WTC11 (cell line): ENCODE data around the gene RANBP10. TPM values are rescaled to one million over a fixed set of nuclear protein-coding genes. Genes with fewer than 3 reads are reported as not detected.

ENCODE experiments used
- ATAC-seq: fragments of 200-7000 bp; cut with Tn5 transposase; 2 replicates; pipeline ENCODE4 v1.10.0; 2021; ENCODE audit warnings: mild to moderate bottlenecking, moderate library complexity
- CTCF ChIA-PET: fragments of 300-600 bp; sonication (Branson Sonifier 250); formaldehyde crosslinking; loops from one replicate; lab custom pipeline; 2021; ENCODE audit warnings: antibody characterized with exemption; lab: Charles Lee
- POLR2A ChIA-PET: fragments of 350-600 bp; sonication (Branson Sonifier 250); formaldehyde crosslinking; loops from one replicate; lab custom pipeline; 2021; ENCODE audit warnings: antibody characterized with exemption; lab: Charles Lee
- DNase-seq: peaks from one replicate; pipeline ENCODE4 v3.0.0; 2021; ENCODE audit warnings: low spot score
- H3K27ac Mint-ChIP-seq: 2 replicates; pipeline ENCODE4 v1.8.0; 2021; ENCODE audit warnings: mixed read lengths
- H3K27me3 Mint-ChIP-seq: 2 replicates; pipeline ENCODE4 v1.8.0; 2021; ENCODE audit warnings: low read depth, mild to moderate bottlenecking, moderate library complexity, mixed read lengths
- H3K36me3 Mint-ChIP-seq: 2 replicates; pipeline ENCODE4 v1.8.0; 2021; ENCODE audit warnings: mixed read lengths
- H3K4me1 Mint-ChIP-seq: 2 replicates; pipeline ENCODE4 v1.8.0; 2022; ENCODE audit warnings: mixed read lengths
- H3K4me3 Mint-ChIP-seq: 2 replicates; pipeline ENCODE4 v1.8.0; 2021; ENCODE audit warnings: mild to moderate bottlenecking, moderate library complexity, mixed read lengths
- H3K9me3 Mint-ChIP-seq: 2 replicates; pipeline ENCODE4 v1.8.0; 2021; ENCODE audit warnings: mixed read lengths
- ATF1 ChIP-seq: sonication (generic); formaldehyde crosslinking; IDR thresholded peaks from 2 replicates; pipeline ENCODE4 v1.8.1; 2023; ENCODE audit warnings: mild to moderate bottlenecking, moderate library complexity, missing genetic modification reagents
- NR3C1 ChIP-seq: sonication (generic); formaldehyde crosslinking; conservative IDR thresholded peaks from 2 replicates; pipeline ENCODE4 v1.8.1; 2023; ENCODE audit warnings: low read depth, mild to moderate bottlenecking, missing genetic modification reagents
- RORB ChIP-seq: fragments of 250-450 bp; sonication (Bioruptor Pico); IDR thresholded peaks from 2 replicates; pipeline ENCODE4 v1.9.0; 2021; ENCODE audit warnings: mild to moderate bottlenecking
- SP1 ChIP-seq: sonication (generic); formaldehyde crosslinking; conservative IDR thresholded peaks from 2 replicates; pipeline ENCODE4 v1.8.1; 2022; ENCODE audit warnings: missing genetic modification reagents
- ZNF232 ChIP-seq: sonication (generic); formaldehyde crosslinking; IDR thresholded peaks from 2 replicates; pipeline ENCODE4 v1.8.0; 2022; ENCODE audit warnings: mild to moderate bottlenecking, missing genetic modification reagents
- ZNF263 ChIP-seq: sonication (generic); formaldehyde crosslinking; IDR thresholded peaks from 2 replicates; pipeline ENCODE4 v1.8.1; 2022; ENCODE audit warnings: low read depth, mild to moderate bottlenecking, moderate library complexity, missing genetic modification reagents
- ZNF416 ChIP-seq: fragments of 250-450 bp; sonication (Bioruptor Pico); IDR thresholded peaks from 2 replicates; pipeline ENCODE4 v1.9.0; 2021; ENCODE audit warnings: mild to moderate bottlenecking, inconsistent platforms
- total RNA-seq: library from RNA; stranded (reverse); gene quantifications from 3 replicates; pipeline ENCODE4 v1.2.3, GENCODE V29; 2021
- TF ChIP-seq, protein P1 (sequence below): sonication (generic); formaldehyde crosslinking; IDR thresholded peaks from 2 replicates; pipeline ENCODE4 v1.8.0; 2023; ENCODE audit warnings: missing genetic modification reagents, mild to moderate bottlenecking, borderline replicate concordance
- TF ChIP-seq, protein P2 (sequence below): fragments of 250-450 bp; sonication (Bioruptor Pico); IDR thresholded peaks from 2 replicates; pipeline ENCODE4 v2.1.2; 2022; ENCODE audit warnings: mild to moderate bottlenecking, moderate library complexity
- TF ChIP-seq, protein P3 (sequence below): fragments of 250-450 bp; sonication (Bioruptor Pico); IDR thresholded peaks from 2 replicates; pipeline ENCODE4 v1.9.0; 2021; ENCODE audit warnings: moderate library complexity, mild to moderate bottlenecking, inconsistent platforms, borderline replicate concordance
- TF ChIP-seq, protein P4 (sequence below): sonication (generic); formaldehyde crosslinking; IDR thresholded peaks from 2 replicates; pipeline ENCODE4 v1.8.0; 2023; ENCODE audit warnings: mild to moderate bottlenecking, missing genetic modification reagents
- TF ChIP-seq, protein P5 (sequence below): sonication (generic); formaldehyde crosslinking; IDR thresholded peaks from 2 replicates; pipeline ENCODE4 v1.8.0; 2022; ENCODE audit warnings: mild to moderate bottlenecking, missing genetic modification reagents
- TF ChIP-seq, protein P6 (sequence below): fragments of 250-450 bp; sonication (Bioruptor Pico); IDR thresholded peaks from 2 replicates; pipeline ENCODE4 v1.8.0; 2021; ENCODE audit warnings: mild to moderate bottlenecking
- TF ChIP-seq, protein P7 (sequence below): fragments of 250-450 bp; sonication (Bioruptor Pico); IDR thresholded peaks from 2 replicates; pipeline ENCODE4 v1.9.0; 2021; ENCODE audit warnings: mild to moderate bottlenecking, borderline replicate concordance

Gene RANBP10
- total RNA-seq, 1 experiment from 2014 or later: 14.0 TPM

DNA sequence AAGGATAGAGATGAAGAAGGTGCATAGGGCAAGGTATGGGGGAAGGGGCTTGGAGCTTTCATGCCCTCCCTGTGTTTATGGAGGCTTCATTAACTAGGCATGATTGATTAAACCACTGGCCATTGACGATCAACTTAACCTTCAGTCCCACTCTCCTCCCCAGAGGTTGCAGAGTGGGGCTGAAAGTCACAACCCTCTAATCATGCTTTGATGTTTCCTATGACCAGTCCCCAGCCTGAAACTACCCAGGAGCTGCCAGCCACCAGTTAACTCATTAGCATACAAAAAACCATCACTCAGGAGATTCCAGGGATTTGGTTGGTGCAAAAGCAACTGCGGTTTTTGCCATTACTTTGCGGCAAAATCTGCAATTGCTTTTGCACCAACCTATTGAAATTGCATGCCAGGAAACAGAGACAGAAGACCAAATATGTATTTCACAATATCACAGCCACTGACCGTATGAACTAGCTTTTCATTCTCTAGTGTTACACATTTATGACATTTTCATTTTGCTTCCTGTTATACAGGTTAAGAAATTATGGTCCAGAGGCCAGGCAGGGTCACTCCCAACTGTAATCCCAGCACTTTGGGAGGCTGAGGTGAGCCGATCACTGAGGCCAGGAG lies 92.6 kb downstream of the RANBP10 start (continued):
- TF ChIP-seq, protein P1, sequence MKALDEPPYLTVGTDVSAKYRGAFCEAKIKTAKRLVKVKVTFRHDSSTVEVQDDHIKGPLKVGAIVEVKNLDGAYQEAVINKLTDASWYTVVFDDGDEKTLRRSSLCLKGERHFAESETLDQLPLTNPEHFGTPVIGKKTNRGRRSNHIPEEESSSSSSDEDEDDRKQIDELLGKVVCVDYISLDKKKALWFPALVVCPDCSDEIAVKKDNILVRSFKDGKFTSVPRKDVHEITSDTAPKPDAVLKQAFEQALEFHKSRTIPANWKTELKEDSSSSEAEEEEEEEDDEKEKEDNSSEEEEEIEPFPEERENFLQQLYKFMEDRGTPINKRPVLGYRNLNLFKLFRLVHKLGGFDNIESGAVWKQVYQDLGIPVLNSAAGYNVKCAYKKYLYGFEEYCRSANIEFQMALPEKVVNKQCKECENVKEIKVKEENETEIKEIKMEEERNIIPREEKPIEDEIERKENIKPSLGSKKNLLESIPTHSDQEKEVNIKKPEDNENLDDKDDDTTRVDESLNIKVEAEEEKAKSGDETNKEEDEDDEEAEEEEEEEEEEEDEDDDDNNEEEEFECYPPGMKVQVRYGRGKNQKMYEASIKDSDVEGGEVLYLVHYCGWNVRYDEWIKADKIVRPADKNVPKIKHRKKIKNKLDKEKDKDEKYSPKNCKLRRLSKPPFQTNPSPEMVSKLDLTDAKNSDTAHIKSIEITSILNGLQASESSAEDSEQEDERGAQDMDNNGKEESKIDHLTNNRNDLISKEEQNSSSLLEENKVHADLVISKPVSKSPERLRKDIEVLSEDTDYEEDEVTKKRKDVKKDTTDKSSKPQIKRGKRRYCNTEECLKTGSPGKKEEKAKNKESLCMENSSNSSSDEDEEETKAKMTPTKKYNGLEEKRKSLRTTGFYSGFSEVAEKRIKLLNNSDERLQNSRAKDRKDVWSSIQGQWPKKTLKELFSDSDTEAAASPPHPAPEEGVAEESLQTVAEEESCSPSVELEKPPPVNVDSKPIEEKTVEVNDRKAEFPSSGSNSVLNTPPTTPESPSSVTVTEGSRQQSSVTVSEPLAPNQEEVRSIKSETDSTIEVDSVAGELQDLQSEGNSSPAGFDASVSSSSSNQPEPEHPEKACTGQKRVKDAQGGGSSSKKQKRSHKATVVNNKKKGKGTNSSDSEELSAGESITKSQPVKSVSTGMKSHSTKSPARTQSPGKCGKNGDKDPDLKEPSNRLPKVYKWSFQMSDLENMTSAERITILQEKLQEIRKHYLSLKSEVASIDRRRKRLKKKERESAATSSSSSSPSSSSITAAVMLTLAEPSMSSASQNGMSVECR (CRISPR knock-in tag): no peak
- TF ChIP-seq NR3C1 (CRISPR knock-in tag) (no peak), ATF1 (CRISPR knock-in tag) (no peak), SP1 (CRISPR knock-in tag) (no peak)

DNA sequence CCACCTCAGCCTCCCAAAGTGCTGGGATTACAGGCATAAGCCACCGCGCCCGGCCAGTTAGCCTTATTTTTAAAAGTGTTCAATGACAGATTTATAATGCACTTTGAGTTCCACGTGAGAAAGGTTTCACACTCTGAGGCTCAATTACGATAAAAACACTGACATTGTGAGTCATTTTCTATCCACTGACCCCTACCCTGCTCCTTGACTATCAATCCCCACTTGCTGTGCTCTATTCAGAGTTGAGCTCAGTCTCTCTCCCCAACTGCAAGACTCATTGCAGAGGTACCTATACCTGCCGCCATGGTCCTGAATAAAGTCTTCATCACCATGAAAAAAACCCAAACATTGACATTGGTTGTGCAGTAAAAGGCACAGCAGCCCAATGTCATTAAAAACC lies 95.8 kb downstream of the RANBP10 start:
- TF ChIP-seq, protein P2, sequence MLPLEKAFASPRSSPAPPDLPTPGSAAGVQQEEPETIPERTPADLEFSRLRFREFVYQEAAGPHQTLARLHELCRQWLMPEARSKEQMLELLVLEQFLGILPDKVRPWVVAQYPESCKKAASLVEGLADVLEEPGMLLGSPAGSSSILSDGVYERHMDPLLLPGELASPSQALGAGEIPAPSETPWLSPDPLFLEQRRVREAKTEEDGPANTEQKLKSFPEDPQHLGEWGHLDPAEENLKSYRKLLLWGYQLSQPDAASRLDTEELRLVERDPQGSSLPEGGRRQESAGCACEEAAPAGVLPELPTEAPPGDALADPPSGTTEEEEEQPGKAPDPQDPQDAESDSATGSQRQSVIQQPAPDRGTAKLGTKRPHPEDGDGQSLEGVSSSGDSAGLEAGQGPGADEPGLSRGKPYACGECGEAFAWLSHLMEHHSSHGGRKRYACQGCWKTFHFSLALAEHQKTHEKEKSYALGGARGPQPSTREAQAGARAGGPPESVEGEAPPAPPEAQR: no peak
- TF ChIP-seq, protein P3, sequence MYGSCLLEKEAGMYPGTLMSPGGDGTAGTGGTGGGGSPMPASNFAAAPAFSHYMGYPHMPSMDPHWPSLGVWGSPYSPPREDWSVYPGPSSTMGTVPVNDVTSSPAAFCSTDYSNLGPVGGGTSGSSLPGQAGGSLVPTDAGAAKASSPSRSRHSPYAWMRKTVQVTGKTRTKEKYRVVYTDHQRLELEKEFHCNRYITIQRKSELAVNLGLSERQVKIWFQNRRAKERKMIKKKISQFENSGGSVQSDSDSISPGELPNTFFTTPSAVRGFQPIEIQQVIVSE: no peak
- TF ChIP-seq ZNF263 (CRISPR knock-in tag): no peak
- no peak for TF ChIP-seq ZNF232 (CRISPR knock-in tag)
- TF ChIP-seq RORB: no peak
- TF ChIP-seq, protein P4, sequence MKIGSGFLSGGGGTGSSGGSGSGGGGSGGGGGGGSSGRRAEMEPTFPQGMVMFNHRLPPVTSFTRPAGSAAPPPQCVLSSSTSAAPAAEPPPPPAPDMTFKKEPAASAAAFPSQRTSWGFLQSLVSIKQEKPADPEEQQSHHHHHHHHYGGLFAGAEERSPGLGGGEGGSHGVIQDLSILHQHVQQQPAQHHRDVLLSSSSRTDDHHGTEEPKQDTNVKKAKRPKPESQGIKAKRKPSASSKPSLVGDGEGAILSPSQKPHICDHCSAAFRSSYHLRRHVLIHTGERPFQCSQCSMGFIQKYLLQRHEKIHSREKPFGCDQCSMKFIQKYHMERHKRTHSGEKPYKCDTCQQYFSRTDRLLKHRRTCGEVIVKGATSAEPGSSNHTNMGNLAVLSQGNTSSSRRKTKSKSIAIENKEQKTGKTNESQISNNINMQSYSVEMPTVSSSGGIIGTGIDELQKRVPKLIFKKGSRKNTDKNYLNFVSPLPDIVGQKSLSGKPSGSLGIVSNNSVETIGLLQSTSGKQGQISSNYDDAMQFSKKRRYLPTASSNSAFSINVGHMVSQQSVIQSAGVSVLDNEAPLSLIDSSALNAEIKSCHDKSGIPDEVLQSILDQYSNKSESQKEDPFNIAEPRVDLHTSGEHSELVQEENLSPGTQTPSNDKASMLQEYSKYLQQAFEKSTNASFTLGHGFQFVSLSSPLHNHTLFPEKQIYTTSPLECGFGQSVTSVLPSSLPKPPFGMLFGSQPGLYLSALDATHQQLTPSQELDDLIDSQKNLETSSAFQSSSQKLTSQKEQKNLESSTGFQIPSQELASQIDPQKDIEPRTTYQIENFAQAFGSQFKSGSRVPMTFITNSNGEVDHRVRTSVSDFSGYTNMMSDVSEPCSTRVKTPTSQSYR (CRISPR knock-in tag): no peak
- Mint-ChIP-seq H3K4me1 (peaks cover 31% of the 10 kb centered on the region), H3K36me3 (peaks cover 5% of the 10 kb centered on the region; the same call in 1 of the 2 replicates), H3K9me3 (no peaks in the 10 kb centered on the region), H3K27ac (peak overlapping the region; percentile 55), H3K27me3 (no peaks in the 10 kb centered on the region), H3K4me3 (no peak overlapping the region)
- DNase-seq (no peak), ATAC-seq (no peak)
- POLR2A ChIA-PET: no interaction called here
- CTCF ChIA-PET: interaction anchor here (2.3 kb wide), 1 partner anchor 106 kb away, joined by 8 read pairs; no protein-coding TSS in a partner anchor

DNA sequence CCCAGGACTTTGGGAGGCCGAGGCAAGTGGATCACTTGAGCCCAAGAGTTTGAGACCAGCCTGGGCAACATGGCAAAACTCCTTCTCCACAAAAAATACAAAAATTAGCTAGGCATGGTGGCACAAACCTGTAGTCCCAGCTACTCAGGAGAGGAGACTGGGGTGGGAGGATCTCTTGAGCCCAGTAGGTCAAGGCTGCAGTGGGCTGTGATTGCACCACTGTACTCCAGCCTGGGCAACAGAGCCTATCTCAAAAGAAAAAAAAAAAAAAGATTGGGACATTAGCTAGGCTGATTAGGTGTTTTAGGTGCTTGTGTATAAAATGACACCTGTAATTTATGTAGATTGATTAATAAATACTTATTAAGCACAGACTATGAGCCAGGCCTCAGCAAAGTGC lies 97.3 kb downstream of the RANBP10 start:
- Mint-ChIP-seq H3K4me3 (no peak overlapping the region), H3K27ac (no peak overlapping the region; the same call in 1 of the 2 replicates), H3K4me1 (peaks cover 28% of the 10 kb centered on the region), H3K9me3 (no peaks in the 10 kb centered on the region), H3K36me3 (peaks cover 5% of the 10 kb centered on the region; the same call in 1 of the 2 replicates), H3K27me3 (no peaks in the 10 kb centered on the region)
- ChIA-PET CTCF (interaction anchor here (1.5 to 2.3 kb wide), 3 partner anchors 37 to 107 kb away, joined by 3 to 8 read pairs (median 7); no protein-coding TSS in a partner anchor), POLR2A (no interaction called here)
- TF ChIP-seq, protein P5, sequence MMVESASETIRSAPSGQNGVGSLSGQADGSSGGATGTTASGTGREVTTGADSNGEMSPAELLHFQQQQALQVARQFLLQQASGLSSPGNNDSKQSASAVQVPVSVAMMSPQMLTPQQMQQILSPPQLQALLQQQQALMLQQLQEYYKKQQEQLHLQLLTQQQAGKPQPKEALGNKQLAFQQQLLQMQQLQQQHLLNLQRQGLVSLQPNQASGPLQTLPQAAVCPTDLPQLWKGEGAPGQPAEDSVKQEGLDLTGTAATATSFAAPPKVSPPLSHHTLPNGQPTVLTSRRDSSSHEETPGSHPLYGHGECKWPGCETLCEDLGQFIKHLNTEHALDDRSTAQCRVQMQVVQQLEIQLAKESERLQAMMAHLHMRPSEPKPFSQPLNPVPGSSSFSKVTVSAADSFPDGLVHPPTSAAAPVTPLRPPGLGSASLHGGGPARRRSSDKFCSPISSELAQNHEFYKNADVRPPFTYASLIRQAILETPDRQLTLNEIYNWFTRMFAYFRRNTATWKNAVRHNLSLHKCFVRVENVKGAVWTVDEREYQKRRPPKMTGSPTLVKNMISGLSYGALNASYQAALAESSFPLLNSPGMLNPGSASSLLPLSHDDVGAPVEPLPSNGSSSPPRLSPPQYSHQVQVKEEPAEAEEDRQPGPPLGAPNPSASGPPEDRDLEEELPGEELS (CRISPR knock-in tag): no peak
- TF ChIP-seq, protein P6, sequence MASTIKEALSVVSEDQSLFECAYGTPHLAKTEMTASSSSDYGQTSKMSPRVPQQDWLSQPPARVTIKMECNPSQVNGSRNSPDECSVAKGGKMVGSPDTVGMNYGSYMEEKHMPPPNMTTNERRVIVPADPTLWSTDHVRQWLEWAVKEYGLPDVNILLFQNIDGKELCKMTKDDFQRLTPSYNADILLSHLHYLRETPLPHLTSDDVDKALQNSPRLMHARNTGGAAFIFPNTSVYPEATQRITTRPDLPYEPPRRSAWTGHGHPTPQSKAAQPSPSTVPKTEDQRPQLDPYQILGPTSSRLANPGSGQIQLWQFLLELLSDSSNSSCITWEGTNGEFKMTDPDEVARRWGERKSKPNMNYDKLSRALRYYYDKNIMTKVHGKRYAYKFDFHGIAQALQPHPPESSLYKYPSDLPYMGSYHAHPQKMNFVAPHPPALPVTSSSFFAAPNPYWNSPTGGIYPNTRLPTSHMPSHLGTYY (CRISPR knock-in tag): no peak
- TF ChIP-seq, protein P7, sequence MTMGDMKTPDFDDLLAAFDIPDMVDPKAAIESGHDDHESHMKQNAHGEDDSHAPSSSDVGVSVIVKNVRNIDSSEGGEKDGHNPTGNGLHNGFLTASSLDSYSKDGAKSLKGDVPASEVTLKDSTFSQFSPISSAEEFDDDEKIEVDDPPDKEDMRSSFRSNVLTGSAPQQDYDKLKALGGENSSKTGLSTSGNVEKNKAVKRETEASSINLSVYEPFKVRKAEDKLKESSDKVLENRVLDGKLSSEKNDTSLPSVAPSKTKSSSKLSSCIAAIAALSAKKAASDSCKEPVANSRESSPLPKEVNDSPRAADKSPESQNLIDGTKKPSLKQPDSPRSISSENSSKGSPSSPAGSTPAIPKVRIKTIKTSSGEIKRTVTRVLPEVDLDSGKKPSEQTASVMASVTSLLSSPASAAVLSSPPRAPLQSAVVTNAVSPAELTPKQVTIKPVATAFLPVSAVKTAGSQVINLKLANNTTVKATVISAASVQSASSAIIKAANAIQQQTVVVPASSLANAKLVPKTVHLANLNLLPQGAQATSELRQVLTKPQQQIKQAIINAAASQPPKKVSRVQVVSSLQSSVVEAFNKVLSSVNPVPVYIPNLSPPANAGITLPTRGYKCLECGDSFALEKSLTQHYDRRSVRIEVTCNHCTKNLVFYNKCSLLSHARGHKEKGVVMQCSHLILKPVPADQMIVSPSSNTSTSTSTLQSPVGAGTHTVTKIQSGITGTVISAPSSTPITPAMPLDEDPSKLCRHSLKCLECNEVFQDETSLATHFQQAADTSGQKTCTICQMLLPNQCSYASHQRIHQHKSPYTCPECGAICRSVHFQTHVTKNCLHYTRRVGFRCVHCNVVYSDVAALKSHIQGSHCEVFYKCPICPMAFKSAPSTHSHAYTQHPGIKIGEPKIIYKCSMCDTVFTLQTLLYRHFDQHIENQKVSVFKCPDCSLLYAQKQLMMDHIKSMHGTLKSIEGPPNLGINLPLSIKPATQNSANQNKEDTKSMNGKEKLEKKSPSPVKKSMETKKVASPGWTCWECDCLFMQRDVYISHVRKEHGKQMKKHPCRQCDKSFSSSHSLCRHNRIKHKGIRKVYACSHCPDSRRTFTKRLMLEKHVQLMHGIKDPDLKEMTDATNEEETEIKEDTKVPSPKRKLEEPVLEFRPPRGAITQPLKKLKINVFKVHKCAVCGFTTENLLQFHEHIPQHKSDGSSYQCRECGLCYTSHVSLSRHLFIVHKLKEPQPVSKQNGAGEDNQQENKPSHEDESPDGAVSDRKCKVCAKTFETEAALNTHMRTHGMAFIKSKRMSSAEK (CRISPR knock-in tag): no peak
- TF ChIP-seq ZNF416 (CRISPR knock-in tag): no peak
- no peak for ATAC-seq
- DNase-seq: no peak
